ENCODE data around the gene C12orf75. TPM values are rescaled to one million over a fixed set of nuclear protein-coding genes. Genes with fewer than 3 reads are reported as not detected.

C12orf75 gene
- 64.6 TPM for total RNA-seq
- 100 to 1,000 TPM in 1 of 4 donors, 10 to 100 TPM in 3; 53.0 to 184 (median 91.0) TPM for polyA plus RNA-seq

DNA sequence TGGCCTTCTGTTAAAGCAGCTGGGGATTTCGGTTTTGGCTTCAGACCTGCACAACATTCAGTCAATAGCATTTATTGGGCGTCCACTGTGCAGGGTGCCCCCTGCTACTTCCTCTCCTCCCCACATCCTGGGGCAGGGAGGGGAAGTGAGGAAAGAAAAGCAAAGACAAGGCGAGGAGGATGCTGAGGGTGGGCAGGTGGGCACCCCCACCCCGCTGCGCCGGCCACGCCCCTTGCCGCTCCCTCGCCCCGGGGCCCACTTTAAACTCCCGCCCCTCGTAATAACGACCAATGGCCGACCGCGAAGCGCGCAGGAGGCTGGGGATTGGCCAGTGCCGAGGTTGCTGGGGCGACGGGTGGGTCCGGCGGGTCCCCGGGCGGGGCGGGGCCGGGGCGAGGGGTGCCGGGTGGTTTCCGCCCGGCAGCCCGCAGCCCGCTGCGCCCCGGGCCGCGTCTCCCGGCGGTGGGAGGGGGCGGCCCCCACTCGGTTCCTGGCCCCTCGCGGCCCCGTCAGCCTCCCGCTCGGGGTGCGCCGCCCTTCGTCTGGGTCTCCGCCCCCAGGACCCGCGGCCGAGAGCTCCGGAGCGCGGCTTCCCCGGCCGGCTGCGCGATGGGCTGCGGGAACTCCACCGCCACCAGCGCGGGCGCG lies at the start of gene C12orf75:
Gene C12orf75, plus strand, starts transcription at position 409 of the 648 bp plus-strand sequence. Its CDS starts 201 bp downstream, at position 610.
- no peaks in the 10 kb centered on the region for H3K36me3 Mint-ChIP-seq
- peak within 1 kb of the TSS; percentile 78 to 91 (median 85) for H3K27ac Mint-ChIP-seq
- Histone ChIP-seq H3K4me3 (ENCODE audit: low read depth, low read length) (peak within 1 kb of the TSS; percentile 80), H3K27ac (ENCODE audit: insufficient read depth, low read length, poor library complexity, severe bottlenecking) (peak within 1 kb of the TSS; percentile 79), H3K36me3 (ENCODE audit: control insufficient read depth, insufficient read depth, low read length) (no peaks in the 10 kb centered on the region), H3K9me3 (ENCODE audit: control insufficient read depth in 2 of 2, low read length in 2 of 2) (no peaks in the 10 kb centered on the region), H3K4me1 (ENCODE audit: control insufficient read depth, insufficient read depth, low read length, poor library complexity, severe bottlenecking) (peaks cover 39% of the 10 kb centered on the region), H3K27me3 (ENCODE audit: control insufficient read depth, insufficient read depth, low read length) (no peaks in the 10 kb centered on the region)
- no peaks in the 10 kb centered on the region for H3K9me3 Mint-ChIP-seq
- DNase-seq (peak; percentile 79 to 94 (median 85)), ATAC-seq (ENCODE audit: low read depth in 2 of 2) (peak; percentile 82 to 88)
- peaks cover 25 to 65% (median 38%) of the 10 kb centered on the region in 4 donors for H3K4me1 Mint-ChIP-seq
- H3K27me3 Mint-ChIP-seq = peaks cover 4% of the 10 kb centered on the region
- H3K4me3 Mint-ChIP-seq = peak within 1 kb of the TSS; percentile 90 to 96 (median 96)

DNA sequence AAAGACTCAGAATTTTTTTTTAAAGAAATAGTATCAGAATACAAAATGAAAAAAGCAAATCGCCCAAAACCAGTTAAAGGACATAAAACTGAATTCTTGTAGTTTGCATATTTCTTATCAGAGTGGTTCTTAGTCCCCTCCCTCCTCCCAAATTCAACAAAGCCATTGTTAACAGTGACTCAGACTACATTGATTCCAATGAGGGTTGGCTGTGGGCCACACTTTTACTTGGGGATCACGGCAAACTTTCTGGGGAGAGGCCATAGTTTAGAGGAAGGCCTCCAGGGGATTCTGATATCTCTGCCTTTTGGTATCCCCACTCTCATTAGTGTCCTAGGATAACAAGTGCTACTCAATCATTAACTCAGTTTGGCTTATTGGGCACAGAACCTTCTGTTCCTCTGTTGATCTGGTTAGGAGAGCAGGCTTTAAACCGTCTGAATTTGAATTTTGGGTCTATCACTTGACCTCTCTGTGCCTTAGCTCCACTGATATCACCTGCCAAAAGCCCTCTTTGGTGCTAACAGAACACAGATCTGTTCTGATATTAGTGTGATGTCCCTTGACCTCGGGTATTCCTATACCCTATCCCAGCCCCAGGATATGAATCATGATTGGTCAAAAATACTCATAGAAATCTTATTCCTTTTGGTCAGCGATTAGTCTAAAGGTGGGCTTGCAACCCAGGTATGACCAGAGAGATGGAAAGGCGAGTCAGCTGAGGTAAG lies 49.4 kb upstream of the C12orf75 start:
- ATAC-seq (ENCODE audit: low read depth in 2 of 2) (no peak), DNase-seq (no peak)
- Mint-ChIP-seq H3K36me3 (no peaks in the 10 kb centered on the region), H3K4me3 (no peak overlapping the region), H3K9me3 (peaks cover 0 to 6% (median 0%) of the 10 kb centered on the region in 7 donors), H3K4me1 (peaks cover 0 to 3% (median 0%) of the 10 kb centered on the region in 4 donors), H3K27me3 (peaks cover 35% of the 10 kb centered on the region), H3K27ac (no peak overlapping the region)
- Histone ChIP-seq H3K27me3 (ENCODE audit: control insufficient read depth, insufficient read depth, low read length) (peaks cover 23% of the 10 kb centered on the region), H3K4me3 (ENCODE audit: low read depth, low read length) (no peak overlapping the region), H3K9me3 (ENCODE audit: control insufficient read depth in 2 of 2, low read length in 2 of 2) (no peaks in the 10 kb centered on the region), H3K36me3 (ENCODE audit: control insufficient read depth, insufficient read depth, low read length) (no peaks in the 10 kb centered on the region), H3K27ac (ENCODE audit: insufficient read depth, low read length, poor library complexity, severe bottlenecking) (no peak overlapping the region), H3K4me1 (ENCODE audit: control insufficient read depth, insufficient read depth, low read length, poor library complexity, severe bottlenecking) (no peaks in the 10 kb centered on the region)

DNA sequence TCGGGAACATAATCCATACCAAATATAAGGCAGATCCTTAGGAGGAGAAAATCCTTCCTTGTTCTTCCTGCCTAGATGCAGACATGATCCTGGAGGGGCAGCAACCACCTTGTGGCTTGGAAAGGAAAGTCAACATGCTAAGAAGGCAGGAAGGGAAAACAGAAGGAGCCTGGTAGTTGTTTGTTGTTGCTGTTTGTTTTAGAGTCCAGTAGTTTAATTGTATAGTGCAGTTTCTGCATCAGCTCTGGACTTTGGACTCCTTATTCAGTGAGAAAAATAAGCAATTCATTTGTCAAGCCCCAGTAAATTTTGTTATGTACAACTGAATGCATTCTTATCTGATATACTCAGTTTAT lies 48.8 kb upstream of the C12orf75 start:
- Mint-ChIP-seq H3K4me3 (no peak overlapping the region), H3K27me3 (peaks cover 38% of the 10 kb centered on the region), H3K27ac (no peak overlapping the region), H3K4me1 (peaks cover 0 to 3% (median 0%) of the 10 kb centered on the region in 4 donors), H3K9me3 (peaks cover 0 to 7% (median 0%) of the 10 kb centered on the region in 7 donors), H3K36me3 (no peaks in the 10 kb centered on the region)
- H3K36me3 ChIP-seq (ENCODE audit: control insufficient read depth, insufficient read depth, low read length) = no peaks in the 10 kb centered on the region
- ATAC-seq (ENCODE audit: low read depth in 2 of 2) = no peak
- H3K4me1 ChIP-seq (ENCODE audit: control insufficient read depth, insufficient read depth, low read length, poor library complexity, severe bottlenecking) = no peaks in the 10 kb centered on the region
- peaks cover 26% of the 10 kb centered on the region for H3K27me3 ChIP-seq (ENCODE audit: control insufficient read depth, insufficient read depth, low read length)
- no peak for DNase-seq
- no peak overlapping the region for H3K4me3 ChIP-seq (ENCODE audit: low read depth, low read length)
- H3K9me3 ChIP-seq (ENCODE audit: control insufficient read depth in 2 of 2, low read length in 2 of 2) = no peaks in the 10 kb centered on the region
- H3K27ac ChIP-seq (ENCODE audit: insufficient read depth, low read length, poor library complexity, severe bottlenecking) = no peak overlapping the region

DNA sequence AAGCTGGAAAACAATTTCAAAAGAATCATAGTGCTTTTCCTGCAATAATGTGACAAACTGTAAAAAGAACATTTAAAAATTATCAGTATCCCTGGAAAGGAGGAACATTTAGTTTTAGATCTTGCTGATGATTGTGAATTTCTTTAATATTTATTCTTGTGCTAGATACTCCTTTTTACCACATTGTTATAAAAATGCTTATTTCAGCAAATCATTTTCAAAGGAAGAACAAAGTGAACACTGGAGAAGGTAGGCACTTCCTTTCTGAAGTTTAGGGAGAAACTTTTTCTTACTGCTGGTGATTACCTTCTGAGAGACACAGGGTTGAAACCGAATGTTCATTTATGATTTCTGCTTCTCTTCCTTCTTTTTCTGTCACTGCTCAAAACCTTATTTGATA lies 45.1 kb upstream of the C12orf75 start:
- H3K27ac ChIP-seq (ENCODE audit: insufficient read depth, low read length, poor library complexity, severe bottlenecking) = no peak overlapping the region
- Mint-ChIP-seq H3K9me3 (peaks cover 0 to 7% (median 0%) of the 10 kb centered on the region in 7 donors), H3K4me1 (no peaks in the 10 kb centered on the region), H3K36me3 (no peaks in the 10 kb centered on the region), H3K27me3 (peaks cover 41% of the 10 kb centered on the region), H3K4me3 (no peak overlapping the region), H3K27ac (no peak overlapping the region)
- ATAC-seq (ENCODE audit: low read depth in 2 of 2) (no peak), DNase-seq (no peak)
- no peaks in the 10 kb centered on the region for H3K4me1 ChIP-seq (ENCODE audit: control insufficient read depth, insufficient read depth, low read length, poor library complexity, severe bottlenecking)
- no peak overlapping the region for H3K4me3 ChIP-seq (ENCODE audit: low read depth, low read length)
- H3K27me3 ChIP-seq (ENCODE audit: control insufficient read depth, insufficient read depth, low read length) = peaks cover 35% of the 10 kb centered on the region
- no peaks in the 10 kb centered on the region for H3K36me3 ChIP-seq (ENCODE audit: control insufficient read depth, insufficient read depth, low read length)
- no peaks in the 10 kb centered on the region for H3K9me3 ChIP-seq (ENCODE audit: control insufficient read depth in 2 of 2, low read length in 2 of 2)

DNA sequence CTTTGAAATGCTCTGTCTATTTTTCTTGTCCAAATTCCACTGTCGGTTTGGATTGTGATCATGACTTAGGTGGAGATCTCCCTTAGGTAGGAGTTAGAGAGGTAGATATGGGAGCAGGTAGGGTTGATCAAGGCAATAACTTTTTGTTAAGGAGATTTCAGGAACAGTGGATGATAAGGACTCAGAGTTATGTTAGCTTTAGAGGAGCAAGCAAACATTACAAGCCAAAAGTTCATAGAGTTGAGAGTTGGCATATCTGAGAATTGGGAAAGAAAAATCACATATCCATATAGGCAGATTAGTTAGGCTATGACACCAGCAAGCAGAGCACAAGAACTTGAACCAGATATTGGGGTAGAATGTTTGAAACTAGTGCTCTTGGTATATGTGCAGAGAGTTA lies 43.1 kb upstream of the C12orf75 start:
- H3K27me3 ChIP-seq (ENCODE audit: control insufficient read depth, insufficient read depth, low read length) = peaks cover 35% of the 10 kb centered on the region
- Mint-ChIP-seq H3K36me3 (no peaks in the 10 kb centered on the region), H3K27me3 (peaks cover 42% of the 10 kb centered on the region), H3K4me3 (no peak overlapping the region), H3K4me1 (no peaks in the 10 kb centered on the region), H3K27ac (no peak overlapping the region), H3K9me3 (peaks cover 0 to 7% (median 0%) of the 10 kb centered on the region in 7 donors)
- no peak overlapping the region for H3K4me3 ChIP-seq (ENCODE audit: low read depth, low read length)
- H3K4me1 ChIP-seq (ENCODE audit: control insufficient read depth, insufficient read depth, low read length, poor library complexity, severe bottlenecking) = no peaks in the 10 kb centered on the region
- no peaks in the 10 kb centered on the region for H3K36me3 ChIP-seq (ENCODE audit: control insufficient read depth, insufficient read depth, low read length)
- no peaks in the 10 kb centered on the region for H3K9me3 ChIP-seq (ENCODE audit: control insufficient read depth in 2 of 2, low read length in 2 of 2)
- no peak overlapping the region for H3K27ac ChIP-seq (ENCODE audit: insufficient read depth, low read length, poor library complexity, severe bottlenecking)
- ATAC-seq (ENCODE audit: low read depth in 2 of 2) (no peak), DNase-seq (no peak)

DNA sequence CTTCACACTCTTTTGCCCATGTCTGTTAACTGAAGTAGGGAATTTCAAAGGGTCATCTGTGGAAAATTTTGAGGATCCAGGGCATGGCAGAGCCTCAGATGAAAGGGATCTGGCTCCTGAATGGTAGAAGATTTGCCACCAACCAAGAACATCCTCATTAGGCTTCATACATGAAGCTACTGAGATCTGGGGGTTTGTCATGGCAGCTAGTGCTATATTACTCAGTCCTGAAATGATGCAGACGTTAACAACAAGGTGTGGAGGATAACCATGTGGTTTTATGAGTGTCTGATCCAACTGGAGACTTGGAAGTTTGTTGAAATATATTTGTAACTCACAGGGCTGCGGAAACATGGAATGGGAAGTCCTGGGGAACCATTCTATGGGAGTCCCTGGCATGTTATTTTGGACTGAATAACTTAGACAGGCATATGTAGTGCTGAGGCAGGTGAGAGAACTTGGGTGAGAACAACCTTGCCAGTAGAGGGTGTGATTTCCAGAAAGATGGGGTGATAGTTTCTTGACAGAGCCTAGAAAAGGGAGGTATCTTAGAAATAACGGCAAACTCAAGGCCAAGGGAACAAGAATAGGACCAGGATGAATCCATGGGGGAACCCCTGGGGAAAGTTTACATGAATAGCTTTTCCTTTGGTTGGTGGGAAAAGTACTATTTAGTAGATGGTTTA lies 42.0 kb upstream of the C12orf75 start:
- H3K27ac ChIP-seq (ENCODE audit: insufficient read depth, low read length, poor library complexity, severe bottlenecking) = no peak overlapping the region
- no peaks in the 10 kb centered on the region for H3K4me1 Mint-ChIP-seq
- H3K9me3 ChIP-seq (ENCODE audit: control insufficient read depth in 2 of 2, low read length in 2 of 2) = no peaks in the 10 kb centered on the region
- peaks cover 0 to 5% (median 0%) of the 10 kb centered on the region in 7 donors for H3K9me3 Mint-ChIP-seq
- no peak overlapping the region for H3K4me3 ChIP-seq (ENCODE audit: low read depth, low read length)
- H3K27me3 ChIP-seq (ENCODE audit: control insufficient read depth, insufficient read depth, low read length) = peaks cover 34% of the 10 kb centered on the region
- H3K36me3 Mint-ChIP-seq = no peaks in the 10 kb centered on the region
- DNase-seq (peak in 1 of 3 donors; percentile 18), ATAC-seq (ENCODE audit: low read depth in 2 of 2) (no peak)
- H3K27ac Mint-ChIP-seq = no peak overlapping the region
- no peaks in the 10 kb centered on the region for H3K4me1 ChIP-seq (ENCODE audit: control insufficient read depth, insufficient read depth, low read length, poor library complexity, severe bottlenecking)
- H3K27me3 Mint-ChIP-seq = peaks cover 41% of the 10 kb centered on the region
- no peak overlapping the region for H3K4me3 Mint-ChIP-seq
- no peaks in the 10 kb centered on the region for H3K36me3 ChIP-seq (ENCODE audit: control insufficient read depth, insufficient read depth, low read length)

DNA sequence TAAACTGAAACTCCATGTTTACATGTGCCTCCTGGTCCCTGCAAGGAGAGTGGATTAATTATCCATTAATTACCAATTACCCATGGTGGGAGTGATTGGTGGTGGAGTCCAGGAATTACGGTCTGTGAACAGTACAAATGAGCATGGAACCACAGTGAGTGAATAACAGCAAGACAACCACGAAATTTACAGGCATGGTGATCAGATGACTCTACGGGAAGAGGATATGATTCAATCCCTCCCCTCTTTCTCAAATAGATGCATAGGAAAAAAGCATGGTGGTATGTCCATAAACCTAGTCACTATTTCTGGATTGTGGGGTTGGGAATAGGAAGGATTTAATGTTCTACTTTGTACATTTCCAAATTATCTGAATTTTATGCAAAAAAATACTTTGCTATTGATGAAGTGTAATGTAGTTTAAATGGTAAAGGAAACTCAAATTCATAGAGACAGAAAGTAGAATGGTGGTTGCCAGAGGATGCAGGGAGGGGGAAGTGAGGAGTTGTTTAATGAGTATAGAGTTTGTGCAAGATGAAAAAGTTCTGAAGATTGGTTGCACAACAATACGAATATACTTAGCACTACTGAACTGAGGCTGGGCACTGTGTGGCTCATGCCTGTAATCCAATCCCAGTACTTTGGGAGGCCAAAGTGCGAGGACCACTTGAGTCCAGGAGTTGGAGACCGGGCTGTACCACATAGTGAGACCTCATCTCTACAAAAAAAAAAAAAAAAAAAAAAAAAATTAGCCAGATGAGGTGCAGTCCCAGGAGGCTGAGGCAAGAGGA lies 41.2 kb upstream of the C12orf75 start:
- H3K9me3 Mint-ChIP-seq = peaks cover 0 to 1% (median 0%) of the 10 kb centered on the region in 7 donors
- ATAC-seq (ENCODE audit: low read depth in 2 of 2) (no peak), DNase-seq (no peak)
- H3K27ac ChIP-seq (ENCODE audit: insufficient read depth, low read length, poor library complexity, severe bottlenecking) = no peak overlapping the region
- H3K36me3 Mint-ChIP-seq = no peaks in the 10 kb centered on the region
- no peaks in the 10 kb centered on the region for H3K9me3 ChIP-seq (ENCODE audit: control insufficient read depth in 2 of 2, low read length in 2 of 2)
- H3K4me3 ChIP-seq (ENCODE audit: low read depth, low read length) = no peak overlapping the region
- H3K27me3 ChIP-seq (ENCODE audit: control insufficient read depth, insufficient read depth, low read length) = peaks cover 27% of the 10 kb centered on the region
- no peak overlapping the region for H3K4me3 Mint-ChIP-seq
- no peaks in the 10 kb centered on the region for H3K36me3 ChIP-seq (ENCODE audit: control insufficient read depth, insufficient read depth, low read length)
- no peaks in the 10 kb centered on the region for H3K4me1 ChIP-seq (ENCODE audit: control insufficient read depth, insufficient read depth, low read length, poor library complexity, severe bottlenecking)
- no peaks in the 10 kb centered on the region for H3K4me1 Mint-ChIP-seq
- no peak overlapping the region for H3K27ac Mint-ChIP-seq
- peaks cover 45% of the 10 kb centered on the region for H3K27me3 Mint-ChIP-seq
